OCI-LY1 (cell line): ENCODE measurements around the gene PREB.

Experiments used
- CTCF ChIP-seq: fragments of 200-600 bp; sonication (generic), shearing (Covaris generic); IDR thresholded peaks from 2 replicates; pipeline ENCODE4 v1.5.1; 2017; ENCODE audit warnings: mild to moderate bottlenecking, antibody characterized with exemption, low read length, moderate library complexity, mixed read lengths
- EZH2 ChIP-seq: fragments of 200-600 bp; sonication (generic), shearing (Covaris generic); IDR thresholded peaks from 2 replicates; pipeline ENCODE4 v1.8.0; 2017; ENCODE audit warnings: borderline replicate concordance, mixed run types, mild to moderate bottlenecking, antibody characterized with exemption, low read length, moderate library complexity, mixed read lengths

DNA sequence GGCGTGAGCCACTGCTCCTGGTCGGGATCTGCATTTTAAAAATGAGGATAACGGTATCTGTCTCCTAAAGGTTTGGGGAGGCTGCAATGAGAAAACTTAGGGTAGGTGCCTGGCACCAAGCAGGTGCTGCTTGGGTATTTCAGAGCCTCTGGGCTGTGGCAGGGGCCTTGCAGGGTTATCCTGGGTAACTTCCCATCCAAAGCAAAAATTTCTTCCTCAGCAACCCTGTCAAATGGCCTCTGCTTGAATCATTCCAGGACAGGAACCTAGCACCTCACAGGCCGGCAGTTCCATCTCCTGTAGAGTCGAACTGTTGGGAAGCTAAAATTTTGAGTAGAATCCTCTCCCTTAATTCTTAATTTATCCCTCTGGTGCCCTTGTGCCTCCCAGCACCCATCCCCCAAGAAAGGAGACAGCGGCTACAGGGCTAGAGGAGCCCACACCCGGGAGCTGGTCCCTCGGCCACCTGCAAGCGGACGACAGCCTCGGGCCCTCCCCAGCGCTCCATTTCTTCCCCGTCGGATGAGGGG, 16.4 kb downstream of the PREB start:
- no peak for TF ChIP-seq EZH2
- no peak for TF ChIP-seq CTCF
